ENCODE results near the gene ADARB1.

The ADARB1 gene

GRCh38 chr21:45054927-45055612, 19.3 kb upstream of the ADARB1 start:
- TF ChIP-seq CTCF (IDR thresholded peaks at IDR 0.05) = no peak

- TF ChIP-seq CTCF (IDR thresholded peaks at IDR 0.05) = no peak
Observed at GRCh38 chr21:45055861-45056260, 18.5 kb upstream of the ADARB1 start.

- no peak for TF ChIP-seq CTCF (IDR thresholded peaks at IDR 0.05)
Observed at GRCh38 chr21:45056296-45056904, 18.0 kb upstream of the ADARB1 start.

- TF ChIP-seq CTCF (IDR thresholded peaks at IDR 0.05) = no peak
Observed at GRCh38 chr21:45056917-45057560, 17.3 kb upstream of the ADARB1 start.

- TF ChIP-seq CTCF (IDR thresholded peaks at IDR 0.05) = no peak
Observed at GRCh38 chr21:45057886-45058285, 16.5 kb upstream of the ADARB1 start.

- TF ChIP-seq CTCF (IDR thresholded peaks at IDR 0.05) = no peak
Observed at GRCh38 chr21:45059121-45059520, 15.3 kb upstream of the ADARB1 start.

GRCh38 chr21:45060089-45060488, 14.3 kb upstream of the ADARB1 start:
- no peak for TF ChIP-seq CTCF (IDR thresholded peaks at IDR 0.05)

Measured in LNCAP (cell line).